NAMALWA (cell line): ENCODE results near the gene ITGB1BP1.
A peak's percentile ranks its signal among the peaks of the same experiment; 100 is the strongest.

Experiments
- DNase-seq: peaks from one replicate; pipeline ENCODE4 v3.0.0-alpha.2; 2015; ENCODE audit warnings: low spot score

Gene ITGB1BP1

GRCh38 chr2:9377461-9378097 lies 45.7 kb downstream of the ITGB1BP1 start:
- no peak for DNase-seq

- peak; percentile 19 for DNase-seq
Measured at GRCh38 chr2:9375857-9376428, 47.4 kb downstream of the ITGB1BP1 start.

GRCh38 chr2:9374071-9374730 lies 49.1 kb downstream of the ITGB1BP1 start:
- DNase-seq, result no peak

GRCh38 chr2:9373476-9373875 lies 49.9 kb downstream of the ITGB1BP1 start:
- no peak for DNase-seq

GRCh38 chr2:9373047-9373446 lies 50.3 kb downstream of the ITGB1BP1 start:
- DNase-seq, result peak; percentile 68

- DNase-seq, result no peak
Measured at GRCh38 chr2:9370746-9371145, 52.6 kb downstream of the ITGB1BP1 start.

- DNase-seq, result no peak
Measured at GRCh38 chr2:9366026-9366425, 57.3 kb downstream of the ITGB1BP1 start.

GRCh38 chr2:9365498-9366019 lies 57.8 kb downstream of the ITGB1BP1 start:
- DNase-seq, result no peak

GRCh38 chr2:9364791-9365497 lies 58.4 kb downstream of the ITGB1BP1 start:
- DNase-seq, result no peak

- no peak for DNase-seq
Measured at GRCh38 chr2:9364373-9364772, 59.0 kb downstream of the ITGB1BP1 start.

GRCh38 chr2:9360701-9361100 lies 62.6 kb downstream of the ITGB1BP1 start:
- no peak for DNase-seq

GRCh38 chr2:9360110-9360509 lies 63.2 kb downstream of the ITGB1BP1 start:
- no peak for DNase-seq

- DNase-seq, result no peak
Measured at GRCh38 chr2:9359463-9359862, 63.9 kb downstream of the ITGB1BP1 start.

- DNase-seq, result no peak
Measured at GRCh38 chr2:9358846-9359245, 64.5 kb downstream of the ITGB1BP1 start.

GRCh38 chr2:9356261-9356660 lies 67.1 kb downstream of the ITGB1BP1 start:
- no peak for DNase-seq

- no peak for DNase-seq
Measured at GRCh38 chr2:9355716-9356115, 67.6 kb downstream of the ITGB1BP1 start.

- DNase-seq, result no peak
Measured at GRCh38 chr2:9355270-9355669, 68.1 kb downstream of the ITGB1BP1 start.

- no peak for DNase-seq
Measured at GRCh38 chr2:9354318-9354717, 69.0 kb downstream of the ITGB1BP1 start.
